Activated CD8-positive, alpha-beta T cell treated with anti-CD3 and anti-CD28 coated beads for 36 hours (primary cell): ENCODE data around the gene NSMCE4A. TPM values are rescaled to one million over a fixed set of nuclear protein-coding genes. Genes with fewer than 3 reads are reported as not detected.
A peak's percentile ranks its signal among the peaks of the same experiment; 100 is the strongest.

Source experiments
- ATAC-seq: fragments of 200-7000 bp; cut with Tn5 transposase; one replicate; pipeline ENCODE4 v1.10.0; 2021; ENCODE audit warnings: mild to moderate bottlenecking, moderate library complexity
- CTCF ChIA-PET: fragments of 350-600 bp; sonication (Branson Sonifier 250); formaldehyde crosslinking; loops from one replicate; lab custom pipeline; 2021; ENCODE audit warnings: antibody characterized with exemption; lab: Charles Lee
- POLR2A ChIA-PET: fragments of 350-600 bp; sonication (Branson Sonifier 250); formaldehyde crosslinking; loops from one replicate; lab custom pipeline; 2021; ENCODE audit warnings: antibody characterized with exemption; lab: Charles Lee
- DNase-seq: peaks from one replicate; pipeline ENCODE4 v3.0.0-alpha.2; 2020
- H3K27ac Mint-ChIP-seq: one replicate; pipeline ENCODE4 v1.8.0; 2021; ENCODE audit warnings: mild to moderate bottlenecking, mixed read lengths
- H3K27me3 Mint-ChIP-seq: one replicate; pipeline ENCODE4 v1.8.0; 2021; ENCODE audit warnings: mixed read lengths
- H3K36me3 Mint-ChIP-seq: one replicate; pipeline ENCODE4 v1.8.0; 2021; ENCODE audit warnings: low read depth, mixed read lengths
- H3K4me1 Mint-ChIP-seq: one replicate; pipeline ENCODE4 v1.8.0; 2021; ENCODE audit warnings: low read depth, mixed read lengths
- H3K4me3 Mint-ChIP-seq: one replicate; pipeline ENCODE4 v1.8.0; 2021; ENCODE audit warnings: mild to moderate bottlenecking, moderate library complexity, mixed read lengths
- H3K9me3 Mint-ChIP-seq: one replicate; pipeline ENCODE4 v1.8.0; 2021; ENCODE audit warnings: mixed read lengths
- CTCF ChIP-seq: fragments of 200-600 bp; IDR thresholded peaks from one replicate; pipeline ENCODE4 v1.8.0; 2022; ENCODE audit warnings: antibody characterized with exemption, mild to moderate bottlenecking
- intact Hi-C: fragments of 100-400 bp; cut with micrococcal nuclease; formaldehyde crosslinking; loops from one replicate; pipeline ENCODE4 v1.10.0; 2022
- total RNA-seq, 2 experiments: library from RNA; stranded (reverse); gene quantifications; one replicate each; pipeline ENCODE4 v1.2.3, GENCODE V29; 2021

The NSMCE4A gene
- total RNA-seq, 2 experiments from 2014 or later: 49.7 to 50.8 TPM

DNA sequence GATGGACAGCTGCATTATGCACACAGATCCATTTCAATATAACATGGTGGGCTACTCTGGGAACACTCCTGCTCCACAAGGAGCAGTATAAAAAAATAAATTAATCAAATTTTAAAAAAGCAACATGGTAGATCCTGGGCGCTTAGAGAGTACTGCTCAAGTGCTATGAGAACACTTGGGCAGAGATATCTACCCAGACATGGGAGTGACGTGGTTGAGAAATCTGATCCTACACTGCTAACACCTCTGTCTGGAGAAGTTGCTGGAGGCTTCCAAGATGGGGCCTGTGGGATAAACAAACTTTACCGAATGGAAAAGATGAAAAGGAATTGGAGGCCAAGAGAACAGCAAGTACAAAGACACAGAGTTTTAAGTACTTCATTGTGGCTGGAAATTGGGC is 9.0 kb downstream of the NSMCE4A start:
- H3K4me3 Mint-ChIP-seq: no peak overlapping the region
- no peaks in the 10 kb centered on the region for H3K9me3 Mint-ChIP-seq
- ChIA-PET CTCF (no interaction called here), POLR2A (no interaction called here)
- DNase-seq (no peak), ATAC-seq (no peak)
- no peak for TF ChIP-seq CTCF
- H3K27ac Mint-ChIP-seq: no peak overlapping the region
- H3K36me3 Mint-ChIP-seq: peaks cover 35% of the 10 kb centered on the region
- no peaks in the 10 kb centered on the region for H3K27me3 Mint-ChIP-seq
- intact Hi-C loops: no loop called here
- H3K4me1 Mint-ChIP-seq: peaks cover 3% of the 10 kb centered on the region

DNA sequence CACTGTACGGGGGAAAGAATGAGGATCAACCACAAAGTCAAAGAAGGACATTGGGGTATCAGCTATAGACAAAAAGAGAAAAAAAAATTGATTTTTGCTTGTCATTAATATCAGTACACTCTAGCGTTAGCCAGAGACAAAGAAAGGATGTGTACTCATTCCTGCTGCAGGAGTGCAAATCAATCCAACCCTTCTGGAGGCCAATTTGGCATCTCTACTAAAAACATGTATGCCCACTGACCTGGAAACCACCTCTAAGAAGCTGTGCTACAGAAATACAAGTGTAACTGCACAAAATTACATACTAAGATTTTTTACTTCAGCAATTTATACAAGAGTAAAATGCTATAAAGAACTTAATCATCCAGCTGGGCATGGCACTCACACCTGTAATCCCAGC is 13.6 kb downstream of the NSMCE4A start:
- ChIA-PET POLR2A (no interaction called here), CTCF (interaction anchor here (1.4 kb wide), 1 partner anchor 60 kb away, joined by 4 read pairs; no protein-coding TSS in a partner anchor)
- Mint-ChIP-seq H3K4me3 (no peak overlapping the region), H3K9me3 (no peaks in the 10 kb centered on the region), H3K27me3 (no peaks in the 10 kb centered on the region), H3K27ac (no peak overlapping the region), H3K4me1 (peaks cover 12% of the 10 kb centered on the region), H3K36me3 (peaks cover 43% of the 10 kb centered on the region)
- intact Hi-C loops: no loop called here
- ATAC-seq (no peak), DNase-seq (no peak)
- no peak for TF ChIP-seq CTCF

DNA sequence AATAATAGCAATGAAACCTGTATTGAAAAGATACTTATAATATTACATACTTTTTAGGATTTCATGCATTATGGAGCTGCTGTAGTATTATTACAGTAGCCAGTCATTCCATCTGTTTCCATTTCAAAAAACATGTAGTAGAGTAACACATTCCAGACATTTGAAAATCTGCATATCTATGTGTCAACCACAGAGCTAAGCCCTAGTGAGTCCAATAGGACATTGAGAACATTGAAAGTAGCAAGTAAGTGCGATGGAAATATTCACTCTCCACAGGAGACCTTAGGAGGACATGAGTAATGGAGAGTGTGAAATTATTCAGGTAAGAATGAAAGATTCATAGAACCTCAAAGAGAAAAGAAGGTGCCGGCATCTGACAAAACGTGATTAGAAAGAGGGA is 15.3 kb downstream of the NSMCE4A start:
- POLR2A ChIA-PET: no interaction called here
- Mint-ChIP-seq H3K27ac (no peak overlapping the region), H3K27me3 (no peaks in the 10 kb centered on the region), H3K36me3 (peaks cover 45% of the 10 kb centered on the region), H3K4me1 (peaks cover 12% of the 10 kb centered on the region), H3K4me3 (no peak overlapping the region), H3K9me3 (no peaks in the 10 kb centered on the region)
- no peak for ATAC-seq
- DNase-seq: no peak
- no peak for TF ChIP-seq CTCF
- intact Hi-C loops: no loop called here
- CTCF ChIA-PET: interaction anchor here (1.2 kb wide), 1 partner anchor 16 kb away, joined by 3 read pairs; the partner anchor contains the start of gene NSMCE4A

GRCh38 chr10:121956111-121957061 is 18.6 kb downstream of the NSMCE4A start:
- H3K36me3 Mint-ChIP-seq: peaks cover 36% of the 10 kb centered on the region
- DNase-seq (no peak), ATAC-seq (no peak)
- H3K4me1 Mint-ChIP-seq: peaks cover 12% of the 10 kb centered on the region
- H3K4me3 Mint-ChIP-seq: no peak overlapping the region
- POLR2A ChIA-PET: no interaction called here
- H3K9me3 Mint-ChIP-seq: no peaks in the 10 kb centered on the region
- peak overlapping the region; percentile 36 for H3K27ac Mint-ChIP-seq
- no peaks in the 10 kb centered on the region for H3K27me3 Mint-ChIP-seq
- intact Hi-C loops: no loop called here
- CTCF ChIA-PET: interaction anchor here (1.2 to 1.9 kb wide), 2 partner anchors 8 to 28 kb away, joined by 4 to 5 read pairs; no protein-coding TSS in a partner anchor
- TF ChIP-seq CTCF: no peak

- Mint-ChIP-seq H3K4me3 (no peak overlapping the region), H3K9me3 (no peaks in the 10 kb centered on the region), H3K36me3 (peaks cover 25% of the 10 kb centered on the region), H3K4me1 (peaks cover 3% of the 10 kb centered on the region), H3K27ac (no peak overlapping the region), H3K27me3 (no peaks in the 10 kb centered on the region)
- ChIA-PET CTCF (interaction anchor here (0.5 kb wide), 1 partner anchor 160 kb away, joined by 3 read pairs; no protein-coding TSS in a partner anchor), POLR2A (no interaction called here)
- no peak for ATAC-seq
- DNase-seq: no peak
- intact Hi-C loops: no loop called here
- TF ChIP-seq CTCF: no peak
Measured at GRCh38 chr10:121952226-121952625, 22.8 kb downstream of the NSMCE4A start.
